ENCODE results near the gene DDX21.
"Not testable (repeated sequence)": the region's sequence is repeated elsewhere in the genome, so short reads cannot be mapped to it uniquely, and the experiment has no call there.

Gene DDX21

DNA sequence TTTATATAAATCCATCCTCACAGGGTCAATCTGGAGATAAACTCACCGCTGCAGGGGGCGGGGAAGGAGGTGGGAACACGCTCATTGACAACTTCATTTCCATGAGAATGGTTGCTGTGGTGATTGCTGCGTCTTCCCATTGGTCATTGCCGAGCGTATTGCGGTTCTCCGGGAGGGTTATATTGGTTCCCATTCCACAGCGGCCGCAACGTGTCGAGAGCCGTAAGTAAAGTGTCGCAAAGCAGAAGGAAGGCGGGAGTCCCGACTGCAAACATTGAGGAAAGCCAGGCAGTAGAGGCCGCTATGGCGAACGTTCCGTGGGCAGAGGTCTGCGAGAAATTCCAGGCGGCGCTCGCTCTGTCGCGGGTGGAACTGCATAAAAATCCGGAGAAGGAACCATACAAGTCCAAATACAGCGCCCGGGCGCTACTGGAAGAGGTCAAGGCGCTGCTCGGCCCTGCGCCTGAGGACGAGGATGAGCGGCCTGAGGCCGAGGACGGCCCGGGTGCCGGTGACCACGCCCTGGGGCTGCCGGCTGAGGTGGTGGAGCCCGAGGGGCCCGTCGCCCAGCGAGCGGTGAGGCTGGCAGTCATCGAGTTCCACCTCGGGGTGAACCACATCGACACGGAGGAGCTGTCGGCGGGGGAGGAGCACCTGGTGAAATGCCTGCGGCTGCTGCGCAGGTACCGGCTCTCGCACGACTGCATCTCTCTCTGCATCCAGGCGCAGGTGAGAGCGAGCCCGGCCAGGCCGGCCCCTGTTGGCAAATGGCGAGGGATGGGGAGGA is 32.8 kb downstream of the DDX21 start, which contains the start of gene KIFBP:
KIFBP (plus strand) TSS at position 274 of the 787 bp plus-strand sequence; CDS start at position 304, 30 bp downstream.
- Histone ChIP-seq H3K9me3 (replicated peaks; ENCODE audit: low read length) (no peaks in the 10 kb centered on the region), H3K4me2 (ENCODE audit: low read length) (peak within 1 kb of the TSS; percentile 96), H3K4me1 (ENCODE audit: control insufficient read depth, insufficient read depth, low read length) (peaks cover 34% of the 10 kb centered on the region), H3K27me3 (ENCODE audit: control insufficient read depth, insufficient read depth, low read length) (no peaks in the 10 kb centered on the region), H3K36me3 (ENCODE audit: insufficient read depth, low read length) (peaks cover 15% of the 10 kb centered on the region), H3K4me3 (ENCODE audit: low read length) (peak within 1 kb of the TSS; percentile 92), H3K9ac (ENCODE audit: low read depth, low read length) (peak within 1 kb of the TSS; percentile 93)

DNA sequence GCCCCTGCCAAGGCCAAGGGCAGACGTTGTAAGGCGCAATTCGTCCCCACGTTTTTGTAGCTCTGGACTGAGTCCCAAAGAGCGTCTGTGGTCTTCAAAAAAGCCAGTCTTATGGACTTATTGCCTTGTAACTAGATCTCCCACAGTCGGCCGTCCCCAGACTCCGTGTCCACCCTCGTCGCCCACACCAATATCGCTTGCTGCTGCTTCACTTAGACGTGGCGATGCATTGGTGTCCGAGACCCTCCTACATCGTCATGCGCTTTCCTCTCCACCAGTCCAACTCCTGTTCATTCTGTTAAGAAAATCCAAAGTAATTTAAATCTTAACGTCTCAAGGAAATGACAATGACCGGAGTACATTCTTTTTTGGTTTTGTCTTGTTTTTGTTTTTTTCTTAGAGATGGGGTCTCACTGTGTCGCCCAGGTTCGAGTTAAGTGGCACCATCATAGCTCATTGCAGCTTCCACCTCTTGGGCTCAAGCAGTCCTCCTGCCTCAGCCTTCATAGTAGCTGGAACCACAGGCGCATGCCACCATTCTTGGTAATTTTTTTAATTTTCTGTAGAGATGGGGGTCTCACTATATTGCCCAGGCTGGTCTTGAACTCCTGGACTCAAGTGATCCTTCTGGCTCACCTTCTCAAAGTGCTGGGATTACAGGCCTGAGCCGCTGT is 33.5 kb downstream of the DDX21 start:
- H3K27me3 ChIP-seq (ENCODE audit: control insufficient read depth, insufficient read depth, low read length): no peaks in the 10 kb centered on the region
- H3K9ac ChIP-seq (ENCODE audit: low read depth, low read length): peak overlapping the region; percentile 93
- peaks cover 34% of the 10 kb centered on the region for H3K4me1 ChIP-seq (ENCODE audit: control insufficient read depth, insufficient read depth, low read length)
- H3K9me3 ChIP-seq (replicated peaks; ENCODE audit: low read length): no peaks in the 10 kb centered on the region
- peak overlapping the region; percentile 96 for H3K4me2 ChIP-seq (ENCODE audit: low read length)
- peaks cover 8% of the 10 kb centered on the region for H3K36me3 ChIP-seq (ENCODE audit: insufficient read depth, low read length)
- peak overlapping the region; percentile 92 for H3K4me3 ChIP-seq (ENCODE audit: low read length)

DNA sequence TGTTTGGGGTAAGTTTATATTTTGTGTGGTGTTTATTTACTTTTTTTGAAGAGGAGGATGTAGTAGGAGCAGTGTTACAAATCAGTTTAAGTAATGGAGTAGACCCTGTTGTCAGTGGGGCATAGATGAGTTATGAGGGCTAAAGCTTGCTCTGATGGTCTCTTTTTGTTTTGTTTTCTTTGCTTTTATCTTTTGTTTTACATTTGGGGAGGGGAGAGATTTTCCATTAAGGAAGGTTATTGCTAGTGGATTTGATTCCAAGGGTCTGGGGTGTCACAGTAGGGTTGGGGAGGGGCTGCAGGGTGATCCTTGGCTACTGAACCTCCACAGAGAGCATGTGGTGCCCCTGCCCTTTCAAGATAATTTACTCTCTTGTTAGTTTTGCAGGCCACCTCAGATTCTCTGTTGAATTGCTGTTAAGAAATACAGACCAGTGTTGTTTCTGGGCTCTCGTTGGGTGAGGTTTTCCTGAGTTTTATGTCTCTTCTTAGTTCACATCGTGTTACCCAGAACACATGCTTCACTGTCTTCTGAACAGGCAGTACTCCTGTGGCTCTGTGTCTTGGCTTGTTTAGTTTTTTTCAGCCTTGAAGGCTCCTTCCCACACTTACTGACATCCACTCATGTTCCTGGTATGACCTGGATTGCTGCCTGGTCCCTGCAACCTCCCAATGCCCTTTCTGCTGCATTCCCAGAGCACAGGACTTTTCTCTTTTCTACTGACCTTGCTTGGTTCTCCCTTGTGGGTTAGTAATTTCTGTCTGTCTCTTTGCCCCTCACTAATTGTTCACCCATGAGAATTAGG is 36.9 kb downstream of the DDX21 start:
- H3K4me3 ChIP-seq (ENCODE audit: low read length): no peak overlapping the region

DNA sequence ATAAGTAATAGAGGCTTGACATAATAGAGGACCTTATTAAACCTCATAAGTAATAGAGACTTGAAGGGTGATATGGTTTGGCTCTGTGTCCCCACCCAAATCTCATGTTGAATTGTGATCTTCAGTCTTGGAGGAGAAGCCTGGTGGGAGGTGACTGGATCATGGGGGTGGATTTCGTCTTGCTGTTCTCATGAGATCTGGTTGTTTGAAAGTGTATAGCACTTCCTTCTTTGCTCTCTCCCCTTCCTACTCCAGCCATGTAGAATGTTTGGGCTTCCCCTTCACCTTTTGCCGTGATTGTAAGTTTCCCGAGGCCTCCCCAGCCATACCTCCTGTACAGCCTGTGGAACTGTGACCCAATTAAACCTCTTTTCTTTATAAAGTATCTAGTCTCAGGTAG is 41.2 kb downstream of the DDX21 start:
- no peak overlapping the region for H3K9ac ChIP-seq (ENCODE audit: low read depth, low read length)
- no peaks in the 10 kb centered on the region for H3K9me3 ChIP-seq (replicated peaks; ENCODE audit: low read length)
- peaks cover 19% of the 10 kb centered on the region for H3K4me1 ChIP-seq (ENCODE audit: control insufficient read depth, insufficient read depth, low read length)

More for the DNA sequence above, 36.9 kb downstream of the DDX21 start:
- Histone ChIP-seq H3K36me3 (ENCODE audit: insufficient read depth, low read length) (no peaks in the 10 kb centered on the region), H3K9me3 (replicated peaks; ENCODE audit: low read length) (no peaks in the 10 kb centered on the region), H3K4me1 (ENCODE audit: control insufficient read depth, insufficient read depth, low read length) (peaks cover 39% of the 10 kb centered on the region), H3K9ac (ENCODE audit: low read depth, low read length) (peak overlapping the region; percentile 75), H3K27me3 (ENCODE audit: control insufficient read depth, insufficient read depth, low read length) (no peaks in the 10 kb centered on the region), H3K4me2 (ENCODE audit: low read length) (peak overlapping the region; percentile 66)

DNA sequence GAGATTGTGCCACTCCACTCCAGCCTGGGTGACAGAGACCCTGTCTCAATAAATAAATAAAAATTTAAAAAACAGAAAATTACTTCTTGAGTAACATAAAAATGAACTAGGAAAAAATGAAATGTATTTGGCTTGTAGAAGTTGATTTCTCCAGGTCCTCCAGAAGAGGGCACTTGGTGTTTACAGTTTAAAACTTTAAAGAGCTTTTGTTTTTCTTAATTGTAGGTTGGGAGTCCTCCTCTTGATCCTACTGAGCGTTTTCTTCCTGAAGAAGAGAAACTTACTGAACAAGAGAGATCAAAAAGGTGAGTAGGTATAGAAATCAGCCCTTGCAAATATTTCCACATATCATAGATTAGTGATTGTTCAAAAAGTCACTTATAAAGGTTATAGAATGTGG is 48.9 kb downstream of the DDX21 start:
- H3K36me3 ChIP-seq (ENCODE audit: insufficient read depth, low read length): peaks cover 20% of the 10 kb centered on the region
- no peak overlapping the region for H3K9ac ChIP-seq (ENCODE audit: low read depth, low read length)
- H3K9me3 ChIP-seq (replicated peaks; ENCODE audit: low read length): no peaks in the 10 kb centered on the region
- no peaks in the 10 kb centered on the region for H3K27me3 ChIP-seq (ENCODE audit: control insufficient read depth, insufficient read depth, low read length)
- H3K4me1 ChIP-seq (ENCODE audit: control insufficient read depth, insufficient read depth, low read length): peaks cover 7% of the 10 kb centered on the region
- no peak overlapping the region for H3K4me2 ChIP-seq (ENCODE audit: low read length)
- no peak overlapping the region for H3K4me3 ChIP-seq (ENCODE audit: low read length)

More for the DNA sequence above, 41.2 kb downstream of the DDX21 start:
- Histone ChIP-seq H3K4me2 (ENCODE audit: low read length) (no peak overlapping the region), H3K4me3 (ENCODE audit: low read length) (no peak overlapping the region), H3K27me3 (ENCODE audit: control insufficient read depth, insufficient read depth, low read length) (no peaks in the 10 kb centered on the region), H3K36me3 (ENCODE audit: insufficient read depth, low read length) (peaks cover 4% of the 10 kb centered on the region)

DNA sequence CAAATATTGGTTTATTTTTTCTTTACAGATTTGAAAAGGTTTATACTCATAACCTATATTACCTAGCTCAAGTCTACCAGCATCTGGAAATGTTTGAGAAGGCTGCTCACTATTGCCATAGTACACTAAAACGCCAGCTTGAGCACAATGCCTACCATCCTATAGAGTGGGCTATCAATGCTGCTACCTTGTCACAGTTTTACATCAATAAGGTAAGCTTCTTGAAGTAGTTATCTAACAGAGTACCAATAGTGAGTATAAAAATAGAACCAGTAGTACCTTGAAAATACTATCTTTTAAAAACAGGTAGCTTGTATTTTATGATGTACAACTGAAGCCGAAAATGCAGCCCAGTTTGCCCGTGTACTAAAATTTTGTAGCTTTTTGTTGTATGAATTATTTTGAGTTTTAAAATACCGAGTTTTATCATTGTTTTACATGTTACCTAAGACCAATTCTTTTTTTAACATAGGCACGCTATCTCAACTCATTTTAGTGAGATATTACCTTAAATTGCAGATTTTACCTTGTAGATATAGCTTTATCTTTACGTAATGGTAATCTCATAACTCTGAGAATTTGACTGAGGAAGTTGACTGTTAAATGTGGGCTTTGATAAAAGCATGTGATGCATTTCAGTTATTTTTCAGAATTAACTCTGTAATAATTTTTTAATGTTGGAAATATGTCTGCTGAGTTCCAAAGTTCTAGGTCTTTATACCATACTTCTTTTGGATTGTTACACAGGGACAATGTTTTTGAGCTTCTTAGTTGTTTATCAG is 49.9 kb downstream of the DDX21 start:
- no peaks in the 10 kb centered on the region for H3K27me3 ChIP-seq (ENCODE audit: control insufficient read depth, insufficient read depth, low read length)
- no peaks in the 10 kb centered on the region for H3K9me3 ChIP-seq (replicated peaks; ENCODE audit: low read length)
- H3K36me3 ChIP-seq (ENCODE audit: insufficient read depth, low read length): peaks cover 19% of the 10 kb centered on the region
- H3K9ac ChIP-seq (ENCODE audit: low read depth, low read length): no peak overlapping the region
- H3K4me3 ChIP-seq (ENCODE audit: low read length): no peak overlapping the region
- H3K4me2 ChIP-seq (ENCODE audit: low read length): no peak overlapping the region
- H3K4me1 ChIP-seq (ENCODE audit: control insufficient read depth, insufficient read depth, low read length): peaks cover 7% of the 10 kb centered on the region

DNA sequence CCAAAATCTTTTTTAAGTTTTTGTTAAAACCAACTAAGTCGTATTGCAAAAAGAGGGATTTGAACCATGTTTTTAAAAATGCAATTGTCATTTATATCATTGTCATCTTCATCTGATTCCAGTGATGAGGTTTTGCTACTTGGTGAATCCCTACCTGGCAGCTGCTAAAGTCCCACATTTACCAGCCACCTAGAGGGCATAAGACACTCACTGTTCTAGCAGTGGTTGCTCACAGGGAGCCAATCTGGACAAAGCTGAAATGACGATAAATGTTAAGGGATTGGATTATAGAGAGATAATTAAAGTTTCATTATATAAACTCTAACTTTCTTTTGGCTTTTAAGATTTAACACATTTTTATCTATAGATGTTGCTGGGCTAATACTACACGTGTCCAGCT is 51.3 kb downstream of the DDX21 start:
- H3K4me2 ChIP-seq (ENCODE audit: low read length): no peak overlapping the region
- peaks cover 7% of the 10 kb centered on the region for H3K4me1 ChIP-seq (ENCODE audit: control insufficient read depth, insufficient read depth, low read length)
- no peak overlapping the region for H3K9ac ChIP-seq (ENCODE audit: low read depth, low read length)
- H3K27me3 ChIP-seq (ENCODE audit: control insufficient read depth, insufficient read depth, low read length): no peaks in the 10 kb centered on the region
- H3K36me3 ChIP-seq (ENCODE audit: insufficient read depth, low read length): peaks cover 25% of the 10 kb centered on the region
- H3K4me3 ChIP-seq (ENCODE audit: low read length): no peak overlapping the region
- no peaks in the 10 kb centered on the region for H3K9me3 ChIP-seq (replicated peaks; ENCODE audit: low read length)

DNA sequence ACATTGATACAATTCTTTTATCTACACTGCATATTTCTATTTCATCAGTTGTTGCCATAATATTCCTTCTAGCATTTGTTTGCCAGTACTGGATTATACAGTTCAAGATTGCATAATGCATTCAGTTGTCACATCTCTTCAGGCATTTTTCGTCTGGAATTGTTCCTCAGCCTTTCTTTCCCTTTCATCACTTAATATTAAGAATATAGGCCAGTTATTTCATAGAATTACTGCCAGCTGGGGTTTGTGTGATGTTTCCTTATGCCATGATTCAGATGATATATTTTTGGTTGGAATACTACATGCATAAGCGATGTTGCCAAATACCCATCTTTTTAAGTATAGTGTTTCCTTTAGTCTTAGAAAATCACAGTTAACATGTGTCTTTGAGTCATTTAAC is 53.4 kb downstream of the DDX21 start:
- no peaks in the 10 kb centered on the region for H3K27me3 ChIP-seq (ENCODE audit: control insufficient read depth, insufficient read depth, low read length)
- H3K4me1 ChIP-seq (ENCODE audit: control insufficient read depth, insufficient read depth, low read length): peaks cover 7% of the 10 kb centered on the region
- peak overlapping the region; percentile 30 for H3K9ac ChIP-seq (ENCODE audit: low read depth, low read length)
- peak overlapping the region; percentile 8 for H3K4me2 ChIP-seq (ENCODE audit: low read length)
- no peak overlapping the region for H3K4me3 ChIP-seq (ENCODE audit: low read length)
- no peaks in the 10 kb centered on the region for H3K9me3 ChIP-seq (replicated peaks; ENCODE audit: low read length)
- peaks cover 43% of the 10 kb centered on the region for H3K36me3 ChIP-seq (ENCODE audit: insufficient read depth, low read length)

DNA sequence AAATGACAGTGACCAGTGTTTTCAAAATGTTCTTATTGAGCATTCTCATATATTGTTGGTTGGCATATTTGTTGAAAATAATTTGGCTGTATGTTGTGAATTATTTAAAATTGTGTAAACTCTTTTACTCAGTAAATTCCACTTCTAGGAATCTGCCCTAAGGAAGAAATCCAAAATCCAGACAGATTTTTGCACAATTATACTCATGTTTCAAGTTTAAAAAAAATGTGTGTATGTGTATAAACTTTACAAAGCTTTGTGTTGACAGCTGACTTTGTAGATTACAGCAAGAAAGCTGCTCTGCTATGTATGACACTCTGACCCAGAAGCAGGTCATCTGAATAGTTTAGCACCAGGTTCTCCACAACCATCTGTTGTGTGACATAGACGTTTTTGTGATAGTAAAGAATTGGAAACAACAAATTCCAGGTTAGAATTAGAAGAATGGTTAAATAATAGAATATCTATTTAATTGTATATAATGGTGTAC is 54.2 kb downstream of the DDX21 start:
- Histone ChIP-seq H3K9ac (ENCODE audit: low read depth, low read length) (no peak overlapping the region), H3K36me3 (ENCODE audit: insufficient read depth, low read length) (peaks cover 45% of the 10 kb centered on the region), H3K9me3 (replicated peaks; ENCODE audit: low read length) (no peaks in the 10 kb centered on the region), H3K27me3 (ENCODE audit: control insufficient read depth, insufficient read depth, low read length) (no peaks in the 10 kb centered on the region), H3K4me1 (ENCODE audit: control insufficient read depth, insufficient read depth, low read length) (peaks cover 7% of the 10 kb centered on the region), H3K4me3 (ENCODE audit: low read length) (no peak overlapping the region), H3K4me2 (ENCODE audit: low read length) (no peak overlapping the region)

DNA sequence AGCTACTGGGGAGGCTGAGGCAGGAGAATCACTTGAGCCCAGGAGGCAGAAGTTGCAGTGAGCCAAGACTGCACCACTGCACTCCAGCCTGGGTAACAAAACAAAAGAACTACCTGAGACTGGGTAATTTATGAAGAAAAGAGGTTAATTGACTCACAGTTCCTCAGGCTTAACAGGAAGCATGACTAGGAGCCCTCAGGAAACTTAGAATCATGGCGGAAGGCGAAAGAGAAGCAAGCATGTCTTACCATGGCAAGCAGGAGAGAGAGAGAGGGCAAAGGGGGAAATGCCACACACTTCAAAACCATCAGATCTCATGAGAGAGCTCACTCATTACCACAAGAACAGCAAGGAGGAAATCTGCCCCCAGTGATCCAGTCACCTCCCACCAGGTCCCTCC is 56.8 kb downstream of the DDX21 start:
- not testable (repeated sequence) for H3K4me1 ChIP-seq (ENCODE audit: control insufficient read depth, insufficient read depth, low read length); H3K27me3 ChIP-seq (ENCODE audit: control insufficient read depth, insufficient read depth, low read length); H3K4me2 ChIP-seq (ENCODE audit: low read length); H3K9ac ChIP-seq (ENCODE audit: low read depth, low read length); H3K9me3 ChIP-seq (replicated peaks; ENCODE audit: low read length); H3K4me3 ChIP-seq (ENCODE audit: low read length)
- peaks cover 49% of the 10 kb centered on the region for H3K36me3 ChIP-seq (ENCODE audit: insufficient read depth, low read length)

Measured in skeletal muscle satellite cell (primary cell).